22Rv1 (cell line): ENCODE results near the gene KCNAB1.
"Not testable (repeated sequence)": the region's sequence is repeated elsewhere in the genome, so short reads cannot be mapped to it uniquely, and the experiment has no call there.

ENCODE experiments used
- H3K27ac ChIP-seq: fragments of 450-650 bp; 2 replicates; pipeline ENCODE4 v1.5.1; 2017
- CTCF ChIP-seq: fragments of 450-650 bp; IDR thresholded peaks from 2 replicates; pipeline ENCODE4 v1.5.1; 2017; ENCODE audit warnings: mild to moderate bottlenecking
- ZFX ChIP-seq: fragments of 450-650 bp; IDR thresholded peaks from 2 replicates; pipeline ENCODE4 v1.6.1; 2017; ENCODE audit warnings: antibody characterized with exemption, borderline replicate concordance

KCNAB1 gene

GRCh38 chr3:156180077-156180476, 59.7 kb downstream of the KCNAB1 start:
- TF ChIP-seq ZFX: no peak
- no peak for TF ChIP-seq CTCF

GRCh38 chr3:156181509-156181908, 61.1 kb downstream of the KCNAB1 start:
- TF ChIP-seq CTCF (no peak), ZFX (no peak)
- H3K27ac ChIP-seq: no peak overlapping the region

More at GRCh38 chr3:156180077-156180476, 59.7 kb downstream of the KCNAB1 start:
- H3K27ac ChIP-seq: no peak overlapping the region

GRCh38 chr3:156183396-156183795, 63.0 kb downstream of the KCNAB1 start:
- no peak for TF ChIP-seq ZFX
- TF ChIP-seq CTCF: no peak
- H3K27ac ChIP-seq: no peak overlapping the region

- TF ChIP-seq ZFX (no peak), CTCF (no peak)
These were observed 63.8 kb downstream of the KCNAB1 start for GRCh38 chr3:156184156-156184555.

GRCh38 chr3:156187146-156187769, 66.9 kb downstream of the KCNAB1 start:
- TF ChIP-seq CTCF (no peak), ZFX (no peak)
- no peak overlapping the region for H3K27ac ChIP-seq

More at GRCh38 chr3:156184156-156184555, 63.8 kb downstream of the KCNAB1 start:
- no peak overlapping the region for H3K27ac ChIP-seq

- TF ChIP-seq ZFX (no peak), CTCF (no peak)
- no peak overlapping the region for H3K27ac ChIP-seq
These were observed 68.4 kb downstream of the KCNAB1 start for GRCh38 chr3:156188757-156189156.

- no peak overlapping the region for H3K27ac ChIP-seq
- TF ChIP-seq CTCF (no peak), ZFX (no peak)
These were observed 69.5 kb downstream of the KCNAB1 start for GRCh38 chr3:156189927-156190326.

- H3K27ac ChIP-seq: not testable (repeated sequence)
These were observed 74.6 kb downstream of the KCNAB1 start for GRCh38 chr3:156194945-156195344.

GRCh38 chr3:156197152-156197551, 76.8 kb downstream of the KCNAB1 start:
- not testable (repeated sequence) for H3K27ac ChIP-seq
